Upper lobe of right lung (tissue), 1 donor: ENCODE measurements around the gene MRGPRD. TPM values are rescaled to one million over a fixed set of nuclear protein-coding genes. Genes with fewer than 3 reads are reported as not detected.

Experiments used
- ATAC-seq: fragments of 200-7000 bp; cut with Tn5 transposase; one replicate; pipeline ENCODE4 v1.9.1; 2020; ENCODE audit warnings: mild to moderate bottlenecking, moderate library complexity
- DNase-seq: peaks from one replicate; pipeline ENCODE4 v3.0.0-alpha.2; 2020
- H3K27ac ChIP-seq: fragments of 200-600 bp; one replicate; pipeline ENCODE4 v1.8.0; 2022
- H3K27me3 ChIP-seq: fragments of 200-600 bp; one replicate; pipeline ENCODE4 v1.8.0; 2022; ENCODE audit warnings: mild to moderate bottlenecking
- H3K36me3 ChIP-seq: fragments of 200-600 bp; one replicate; pipeline ENCODE4 v1.8.0; 2022
- H3K4me1 ChIP-seq: fragments of 200-600 bp; one replicate; pipeline ENCODE4 v1.8.0; 2022
- H3K4me3 ChIP-seq: fragments of 200-600 bp; one replicate; pipeline ENCODE4 v1.8.0; 2022; ENCODE audit warnings: mild to moderate bottlenecking
- H3K9me3 ChIP-seq: fragments of 200-600 bp; one replicate; pipeline ENCODE4 v1.8.0; 2022
- intact Hi-C: fragments of 100-400 bp; cut with DNase I; formaldehyde crosslinking; loops from one replicate; pipeline ENCODE4 v1.11.0; 2022
- total RNA-seq: library from RNA; stranded (reverse); fragmentation: NEBNext Ultra II Directional; extraction: Animal tissue kit (Norgen Biotek cat#: 25700); gene quantifications from one replicate; pipeline ENCODE4 v1.2.1, GENCODE V29; 2021
- TF ChIP-seq, protein P1 (sequence below): fragments of 200-600 bp; IDR thresholded peaks from one replicate; pipeline ENCODE4 v1.8.0; 2022; ENCODE audit warnings: antibody characterized with exemption
- donor health status: DM: no; HTN: yes; CAD: no; lungs with severe emphysema.

The MRGPRD gene
- total RNA-seq, 1 donor from 2014 or later = not detected

DNA sequence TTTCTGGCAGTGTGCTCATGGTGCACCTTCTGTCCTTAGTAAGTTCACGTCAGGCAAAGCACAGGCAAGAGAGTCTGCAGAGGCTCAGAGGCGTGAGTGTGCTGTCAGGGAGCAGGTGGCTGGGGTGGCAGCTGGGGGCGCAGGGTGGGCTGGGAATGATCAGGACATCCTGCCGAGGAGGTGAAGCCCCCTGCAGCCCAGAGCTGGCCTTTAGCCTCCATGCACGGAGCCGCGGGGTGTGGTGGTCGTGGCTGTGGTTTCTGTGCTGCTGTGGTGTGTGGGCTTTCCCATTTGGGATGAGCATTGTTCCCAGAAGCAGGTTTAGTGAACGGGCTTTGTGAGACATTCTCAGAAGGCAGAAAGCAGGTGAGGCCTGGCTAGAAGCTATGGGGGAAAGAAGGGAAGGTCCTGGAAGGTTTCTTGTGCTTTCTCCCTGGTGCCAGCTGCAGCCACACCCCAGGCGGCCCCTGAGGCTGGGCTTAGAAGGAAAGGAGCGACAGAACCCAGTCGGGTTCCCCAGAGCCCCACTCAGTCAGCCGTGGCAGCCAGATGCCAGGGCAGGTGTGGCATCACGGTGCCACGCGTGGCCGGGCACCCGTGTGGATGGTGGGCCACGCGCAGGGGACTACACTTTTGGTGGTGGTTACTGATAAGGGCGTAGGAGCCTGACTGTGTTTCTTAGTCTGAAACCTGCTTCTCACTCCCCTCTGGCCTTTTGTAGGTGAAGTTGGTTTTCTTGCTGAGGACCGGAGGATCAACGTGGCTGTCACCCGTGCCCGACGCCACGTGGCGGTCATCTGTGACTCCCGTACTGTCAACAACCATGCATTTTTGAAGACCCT is 45.0 kb downstream of the MRGPRD start:
- H3K4me1 ChIP-seq = no peaks in the 10 kb centered on the region
- H3K4me3 ChIP-seq = no peak overlapping the region
- ATAC-seq (no peak), DNase-seq (no peak)
- intact Hi-C loops = no loop called here
- TF ChIP-seq, protein P1, sequence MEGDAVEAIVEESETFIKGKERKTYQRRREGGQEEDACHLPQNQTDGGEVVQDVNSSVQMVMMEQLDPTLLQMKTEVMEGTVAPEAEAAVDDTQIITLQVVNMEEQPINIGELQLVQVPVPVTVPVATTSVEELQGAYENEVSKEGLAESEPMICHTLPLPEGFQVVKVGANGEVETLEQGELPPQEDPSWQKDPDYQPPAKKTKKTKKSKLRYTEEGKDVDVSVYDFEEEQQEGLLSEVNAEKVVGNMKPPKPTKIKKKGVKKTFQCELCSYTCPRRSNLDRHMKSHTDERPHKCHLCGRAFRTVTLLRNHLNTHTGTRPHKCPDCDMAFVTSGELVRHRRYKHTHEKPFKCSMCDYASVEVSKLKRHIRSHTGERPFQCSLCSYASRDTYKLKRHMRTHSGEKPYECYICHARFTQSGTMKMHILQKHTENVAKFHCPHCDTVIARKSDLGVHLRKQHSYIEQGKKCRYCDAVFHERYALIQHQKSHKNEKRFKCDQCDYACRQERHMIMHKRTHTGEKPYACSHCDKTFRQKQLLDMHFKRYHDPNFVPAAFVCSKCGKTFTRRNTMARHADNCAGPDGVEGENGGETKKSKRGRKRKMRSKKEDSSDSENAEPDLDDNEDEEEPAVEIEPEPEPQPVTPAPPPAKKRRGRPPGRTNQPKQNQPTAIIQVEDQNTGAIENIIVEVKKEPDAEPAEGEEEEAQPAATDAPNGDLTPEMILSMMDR = no peak
- no peaks in the 10 kb centered on the region for H3K9me3 ChIP-seq
- H3K27me3 ChIP-seq = no peaks in the 10 kb centered on the region
- peaks cover 70% of the 10 kb centered on the region for H3K36me3 ChIP-seq
- H3K27ac ChIP-seq = no peak overlapping the region

- ATAC-seq (no peak), DNase-seq (no peak)
- intact Hi-C loops = no loop called here
- Histone ChIP-seq H3K9me3 (no peaks in the 10 kb centered on the region), H3K27me3 (no peaks in the 10 kb centered on the region), H3K4me1 (no peaks in the 10 kb centered on the region), H3K36me3 (peaks cover 77% of the 10 kb centered on the region), H3K4me3 (no peak overlapping the region), H3K27ac (no peak overlapping the region)
- TF ChIP-seq, protein P1 = no peak
Measured at GRCh38 chr11:68935066-68935465, 45.7 kb downstream of the MRGPRD start.

- H3K9me3 ChIP-seq = no peaks in the 10 kb centered on the region
- ATAC-seq (no peak), DNase-seq (no peak)
- no peak overlapping the region for H3K4me3 ChIP-seq
- no peaks in the 10 kb centered on the region for H3K27me3 ChIP-seq
- TF ChIP-seq, protein P1 = no peak
- intact Hi-C loops = no loop called here
- no peaks in the 10 kb centered on the region for H3K4me1 ChIP-seq
- H3K36me3 ChIP-seq = peaks cover 81% of the 10 kb centered on the region
- no peak overlapping the region for H3K27ac ChIP-seq
Measured at GRCh38 chr11:68934666-68935065, 46.1 kb downstream of the MRGPRD start.

GRCh38 chr11:68934321-68934645 is 46.5 kb downstream of the MRGPRD start:
- ATAC-seq (no peak), DNase-seq (no peak)
- Histone ChIP-seq H3K27me3 (no peaks in the 10 kb centered on the region), H3K9me3 (no peaks in the 10 kb centered on the region), H3K27ac (no peak overlapping the region), H3K4me3 (no peak overlapping the region), H3K4me1 (no peaks in the 10 kb centered on the region), H3K36me3 (peaks cover 81% of the 10 kb centered on the region)
- TF ChIP-seq, protein P1 = no peak
- intact Hi-C loops = no loop called here

DNA sequence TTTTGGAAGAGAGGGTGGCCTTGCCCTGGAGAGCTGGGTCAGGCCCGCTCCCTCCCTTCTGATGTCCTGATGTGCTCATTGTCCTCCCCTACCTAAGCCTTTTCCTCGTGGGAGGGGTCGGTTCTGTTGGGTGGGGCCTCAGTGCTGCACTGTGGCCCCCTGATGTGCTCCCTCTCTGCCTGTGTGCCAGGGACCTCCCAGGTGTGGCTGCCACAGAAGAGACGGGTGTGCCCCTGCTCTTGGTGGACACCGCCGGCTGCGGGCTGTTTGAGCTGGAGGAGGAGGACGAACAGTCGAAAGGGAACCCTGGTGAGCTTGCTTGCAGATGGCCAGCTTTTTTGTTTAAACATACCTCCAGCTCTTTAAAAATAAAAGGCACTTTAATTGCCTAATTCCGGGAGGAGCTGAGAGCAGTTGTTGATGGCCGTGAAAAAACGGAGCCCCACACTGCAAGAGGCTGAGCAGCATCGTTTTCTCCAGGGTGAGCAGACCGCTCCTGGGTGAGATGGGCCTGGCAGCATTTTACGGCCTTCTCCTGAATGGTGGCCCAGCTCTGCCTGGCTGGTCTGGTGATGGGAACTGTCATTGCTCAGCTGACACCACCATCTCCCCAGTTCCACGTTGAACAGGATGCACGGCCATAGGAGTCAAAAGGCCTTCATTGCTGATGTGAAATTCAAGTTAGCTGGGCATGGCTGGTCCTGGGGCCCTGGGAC is 47.0 kb downstream of the MRGPRD start:
- Histone ChIP-seq H3K9me3 (no peaks in the 10 kb centered on the region), H3K27me3 (no peaks in the 10 kb centered on the region), H3K4me1 (no peaks in the 10 kb centered on the region), H3K4me3 (no peak overlapping the region), H3K36me3 (peaks cover 82% of the 10 kb centered on the region), H3K27ac (no peak overlapping the region)
- TF ChIP-seq, protein P1 = no peak
- intact Hi-C loops = no loop called here
- DNase-seq = no peak
- ATAC-seq = no peak
